SK-N-MC (cell line): ENCODE measurements around the gene TUBA1B.

ENCODE experiments used
- EZH2 ChIP-seq: fragments of 200-600 bp; sonication (generic); IDR thresholded peaks from one replicate; pipeline ENCODE4 v1.6.1; 2017; ENCODE audit warnings: antibody characterized with exemption
- POLR2AphosphoS5 ChIP-seq: IDR thresholded peaks from 2 replicates; pipeline ENCODE4 v1.6.1; 2012; ENCODE audit warnings: mild to moderate bottlenecking, low read depth, low read length, borderline replicate concordance

- TF ChIP-seq POLR2AphosphoS5 (no peak), EZH2 (no peak)
Measured at GRCh38 chr12:49147384-49147783, 16.2 kb upstream of the TUBA1B start.
